ENCODE results near the gene KRTAP10-9. TPM values are rescaled to one million over a fixed set of nuclear protein-coding genes. Genes with fewer than 3 reads are reported as not detected.

Gene KRTAP10-9
- total RNA-seq, 1 donor from 2014 or later: not detected

GRCh38 chr21:44628707-44629391, 2.0 kb downstream of the KRTAP10-9 start:
- FAIRE-seq: no peak
- no peak overlapping the region for H3K4me3 Mint-ChIP-seq (ENCODE audit: unreplicated experiment)

DNA sequence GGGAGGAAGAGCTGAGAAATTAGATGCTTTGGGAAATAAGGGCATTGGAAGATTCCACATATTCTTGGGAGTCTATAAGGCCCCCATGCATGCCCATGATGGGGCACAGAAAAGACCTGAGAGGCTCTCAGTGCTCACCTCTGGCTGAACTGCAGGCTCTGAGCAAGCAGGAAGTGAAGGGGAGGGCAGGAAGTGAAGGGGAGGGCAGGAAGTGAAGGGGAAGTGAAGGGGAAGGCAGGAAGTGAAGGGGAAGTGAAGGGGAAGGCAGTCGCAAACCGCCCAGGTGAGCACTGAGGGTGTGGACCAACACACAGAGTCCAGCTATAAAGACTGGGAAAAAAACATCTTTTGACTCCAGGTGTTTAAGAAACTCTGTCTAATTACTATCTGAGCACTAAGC, 3.5 kb downstream of the KRTAP10-9 start:
- FAIRE-seq (no peak), DNase-seq (ENCODE audit: low read depth) (no peak)
- peaks cover 8% of the 10 kb centered on the region for H3K27me3 Mint-ChIP-seq (ENCODE audit: low read depth, unreplicated experiment)
- Histone ChIP-seq H4K20me1 (ENCODE audit: insufficient read depth, low read length) (no peaks in the 10 kb centered on the region), H3K27ac (ENCODE audit: low read depth, low read length) (no peak overlapping the region), H2AFZ (ENCODE audit: low read depth, low read length) (no peak overlapping the region), H3K79me2 (ENCODE audit: insufficient read depth, low read length) (no peaks in the 10 kb centered on the region), H3K4me2 (ENCODE audit: low read length) (no peak overlapping the region), H3K9ac (ENCODE audit: low read length) (no peak overlapping the region), H3K36me3 (ENCODE audit: insufficient read depth, low read length) (no peaks in the 10 kb centered on the region), H3K4me1 (ENCODE audit: insufficient read depth, low read length) (no peaks in the 10 kb centered on the region), H3K27me3 (ENCODE audit: insufficient read depth, low read length) (no peaks in the 10 kb centered on the region), H3K9me3 (ENCODE audit: insufficient read depth, low read depth, low read length) (peaks cover 4% of the 10 kb centered on the region), H3K4me3 (ENCODE audit: insufficient read depth, low read depth, low read length) (no peak overlapping the region)
- peaks cover 2% of the 10 kb centered on the region for H3K36me3 Mint-ChIP-seq (ENCODE audit: low read depth, unreplicated experiment)
- TF ChIP-seq EZH2 (IDR thresholded peaks at IDR 0.05; ENCODE audit: insufficient read depth, low read length): no peak
- TF ChIP-seq, protein P1, sequence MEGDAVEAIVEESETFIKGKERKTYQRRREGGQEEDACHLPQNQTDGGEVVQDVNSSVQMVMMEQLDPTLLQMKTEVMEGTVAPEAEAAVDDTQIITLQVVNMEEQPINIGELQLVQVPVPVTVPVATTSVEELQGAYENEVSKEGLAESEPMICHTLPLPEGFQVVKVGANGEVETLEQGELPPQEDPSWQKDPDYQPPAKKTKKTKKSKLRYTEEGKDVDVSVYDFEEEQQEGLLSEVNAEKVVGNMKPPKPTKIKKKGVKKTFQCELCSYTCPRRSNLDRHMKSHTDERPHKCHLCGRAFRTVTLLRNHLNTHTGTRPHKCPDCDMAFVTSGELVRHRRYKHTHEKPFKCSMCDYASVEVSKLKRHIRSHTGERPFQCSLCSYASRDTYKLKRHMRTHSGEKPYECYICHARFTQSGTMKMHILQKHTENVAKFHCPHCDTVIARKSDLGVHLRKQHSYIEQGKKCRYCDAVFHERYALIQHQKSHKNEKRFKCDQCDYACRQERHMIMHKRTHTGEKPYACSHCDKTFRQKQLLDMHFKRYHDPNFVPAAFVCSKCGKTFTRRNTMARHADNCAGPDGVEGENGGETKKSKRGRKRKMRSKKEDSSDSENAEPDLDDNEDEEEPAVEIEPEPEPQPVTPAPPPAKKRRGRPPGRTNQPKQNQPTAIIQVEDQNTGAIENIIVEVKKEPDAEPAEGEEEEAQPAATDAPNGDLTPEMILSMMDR (IDR thresholded peaks at IDR 0.05; ENCODE audit: insufficient read depth, low read depth, low read length): no peak
- H3K4me1 Mint-ChIP-seq (ENCODE audit: low read depth, unreplicated experiment): no peaks in the 10 kb centered on the region
- H3K27ac Mint-ChIP-seq (ENCODE audit: unreplicated experiment): no peak overlapping the region
- H3K9me3 Mint-ChIP-seq (ENCODE audit: unreplicated experiment): peaks cover 20% of the 10 kb centered on the region
- H3K4me3 Mint-ChIP-seq (ENCODE audit: unreplicated experiment): no peak overlapping the region

More at GRCh38 chr21:44628707-44629391, 2.0 kb downstream of the KRTAP10-9 start:
- Mint-ChIP-seq H3K9me3 (ENCODE audit: unreplicated experiment) (peaks cover 33% of the 10 kb centered on the region), H3K36me3 (ENCODE audit: low read depth, unreplicated experiment) (peaks cover 2% of the 10 kb centered on the region), H3K4me1 (ENCODE audit: low read depth, unreplicated experiment) (no peaks in the 10 kb centered on the region), H3K27me3 (ENCODE audit: low read depth, unreplicated experiment) (peaks cover 7% of the 10 kb centered on the region), H3K27ac (ENCODE audit: unreplicated experiment) (no peak overlapping the region)
- DNase-seq (ENCODE audit: low read depth): no peak
- H3K4me1 ChIP-seq (ENCODE audit: insufficient read depth, low read length): no peaks in the 10 kb centered on the region
- no peaks in the 10 kb centered on the region for H3K79me2 ChIP-seq (ENCODE audit: insufficient read depth, low read length)
- no peak overlapping the region for H3K27ac ChIP-seq (ENCODE audit: low read depth, low read length)
- H3K9ac ChIP-seq (ENCODE audit: low read length): no peak overlapping the region
- peaks cover 4% of the 10 kb centered on the region for H3K9me3 ChIP-seq (ENCODE audit: insufficient read depth, low read depth, low read length)
- H2AFZ ChIP-seq (ENCODE audit: low read depth, low read length): no peak overlapping the region
- no peaks in the 10 kb centered on the region for H3K27me3 ChIP-seq (ENCODE audit: insufficient read depth, low read length)
- H3K4me2 ChIP-seq (ENCODE audit: low read length): no peak overlapping the region
- no peak for TF ChIP-seq EZH2 (IDR thresholded peaks at IDR 0.05; ENCODE audit: insufficient read depth, low read length)
- TF ChIP-seq, protein P1 (IDR thresholded peaks at IDR 0.05; ENCODE audit: insufficient read depth, low read depth, low read length): no peak
- H3K4me3 ChIP-seq (ENCODE audit: insufficient read depth, low read depth, low read length): no peak overlapping the region
- no peaks in the 10 kb centered on the region for H3K36me3 ChIP-seq (ENCODE audit: insufficient read depth, low read length)
- no peaks in the 10 kb centered on the region for H4K20me1 ChIP-seq (ENCODE audit: insufficient read depth, low read length)

- H3K27ac Mint-ChIP-seq (ENCODE audit: unreplicated experiment): no peak overlapping the region
- H3K9me3 Mint-ChIP-seq (ENCODE audit: unreplicated experiment): peaks cover 20% of the 10 kb centered on the region
- Histone ChIP-seq H3K4me1 (ENCODE audit: insufficient read depth, low read length) (no peaks in the 10 kb centered on the region), H3K79me2 (ENCODE audit: insufficient read depth, low read length) (no peaks in the 10 kb centered on the region), H3K36me3 (ENCODE audit: insufficient read depth, low read length) (no peaks in the 10 kb centered on the region), H3K4me2 (ENCODE audit: low read length) (no peak overlapping the region), H3K4me3 (ENCODE audit: insufficient read depth, low read depth, low read length) (no peak overlapping the region), H3K9ac (ENCODE audit: low read length) (no peak overlapping the region), H2AFZ (ENCODE audit: low read depth, low read length) (no peak overlapping the region), H3K27ac (ENCODE audit: low read depth, low read length) (no peak overlapping the region), H3K9me3 (ENCODE audit: insufficient read depth, low read depth, low read length) (peaks cover 4% of the 10 kb centered on the region), H4K20me1 (ENCODE audit: insufficient read depth, low read length) (no peaks in the 10 kb centered on the region), H3K27me3 (ENCODE audit: insufficient read depth, low read length) (no peaks in the 10 kb centered on the region)
- no peak overlapping the region for H3K4me3 Mint-ChIP-seq (ENCODE audit: unreplicated experiment)
- peaks cover 12% of the 10 kb centered on the region for H3K27me3 Mint-ChIP-seq (ENCODE audit: low read depth, unreplicated experiment)
- DNase-seq (ENCODE audit: low read depth): no peak
- no peaks in the 10 kb centered on the region for H3K4me1 Mint-ChIP-seq (ENCODE audit: low read depth, unreplicated experiment)
- H3K36me3 Mint-ChIP-seq (ENCODE audit: low read depth, unreplicated experiment): peaks cover 2% of the 10 kb centered on the region
- TF ChIP-seq, protein P1 (IDR thresholded peaks at IDR 0.05; ENCODE audit: insufficient read depth, low read depth, low read length): no peak
- no peak for TF ChIP-seq EZH2 (IDR thresholded peaks at IDR 0.05; ENCODE audit: insufficient read depth, low read length)
- FAIRE-seq: no peak
These were observed 5.2 kb downstream of the KRTAP10-9 start for GRCh38 chr21:44632067-44632466.

Data from astrocyte (in vitro differentiated cells and primary cell).